Left lung (tissue), 10 donors: Measurements from ENCODE around the gene BMPR1A. TPM values are rescaled to one million over a fixed set of nuclear protein-coding genes. Genes with fewer than 3 reads are reported as not detected.

ENCODE experiments used
- ATAC-seq: fragments of 200-7000 bp; cut with Tn5 transposase; one replicate; pipeline ENCODE4 v1.9.1; 2020; ENCODE audit warnings: moderate library complexity
- DNase-seq, 4 donors: peaks; one replicate each; pipeline ENCODE4 v3.0.0-alpha.2; 2013 to 2020
- H3K27ac ChIP-seq, 2 donors: fragments of 200-600 bp; sonication (generic) in 1 of 2; one replicate each; pipeline versions ENCODE4 v1.5.0 to v1.8.0; 2020 to 2021
- H3K27me3 ChIP-seq, 2 donors: fragments of 200-600 bp; sonication (generic) in 1 of 2; one replicate each; pipeline versions ENCODE4 v1.5.0 to v1.8.0; 2020 to 2021
- H3K36me3 ChIP-seq, 2 donors: fragments of 200-600 bp; sonication (generic) in 1 of 2; one replicate each; pipeline versions ENCODE4 v1.5.0 to v1.8.0; 2020 to 2021
- H3K4me1 ChIP-seq, 2 donors: fragments of 200-600 bp; one replicate each; pipeline ENCODE4 v1.8.0; 2021
- H3K4me3 ChIP-seq, 2 donors: fragments of 200-600 bp; sonication (generic) in 1 of 2; one replicate each; pipeline versions ENCODE4 v1.5.0 to v1.8.0; 2020 to 2021; ENCODE audit warnings: mild to moderate bottlenecking in 1 of 2
- H3K9me3 ChIP-seq, 2 donors: fragments of 200-600 bp; sonication (generic) in 1 of 2; one replicate each; pipeline versions ENCODE4 v1.5.0 to v1.8.0; 2020 to 2021
- intact Hi-C, 2 donors: fragments of 100-400 bp; cut with DNase I; formaldehyde crosslinking; loops; one replicate each; pipeline versions ENCODE4 v1.11.2 to v1.14.2; 2022
- polyA plus RNA-seq, 6 donors: library from polyadenylated mRNA; unstranded; fragments of 120-200 nt; gene quantifications; one replicate each; pipeline ENCODE4 v1.2.1, GENCODE V29; 2013; ENCODE audit not compliant: insufficient read length in 6 of 6
- total RNA-seq, 2 donors: library from RNA; stranded (reverse); fragmentation: NEBNext Ultra II Directional; extraction: Animal tissue kit (Norgen Biotek cat#: 25700); gene quantifications; one replicate each; pipeline ENCODE4 v1.2.1, GENCODE V29; 2021
- TF ChIP-seq, protein P1 (sequence below), 2 donors: fragments of 200-600 bp; sonication (generic) in 1 of 2; IDR thresholded peaks; one replicate each; pipeline versions ENCODE4 v1.5.0 to v1.8.0; 2021; ENCODE audit warnings: antibody characterized with exemption in 2 of 2
- donor health status: DM: no; HTN: yes; CAD: no.
- donor health status: DM: no; HTN: no; CAD: no.

Gene BMPR1A
- total and polyA plus RNA-seq, 8 donors: 33.4 to 87.2 (median 72.9) TPM

DNA sequence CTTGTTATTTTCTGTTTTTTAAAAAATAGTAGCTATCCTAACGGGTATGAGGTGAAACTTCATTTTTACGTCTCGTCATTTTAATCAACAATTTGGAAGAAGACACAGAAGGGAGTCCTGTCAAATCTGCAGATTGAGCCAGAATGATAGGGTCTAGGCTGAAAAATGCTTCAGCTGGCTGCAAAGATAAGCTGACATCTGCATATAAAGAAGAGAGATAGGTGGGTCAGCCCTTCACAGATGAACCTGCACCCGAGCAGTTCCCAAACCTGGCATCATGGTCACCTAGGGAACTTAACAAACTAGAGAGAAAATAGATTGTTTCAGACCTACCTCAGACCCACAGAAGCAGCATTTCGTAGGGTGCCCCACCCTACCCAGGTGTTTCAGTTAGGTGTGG is 35.2 kb upstream of the BMPR1A start:
- TF ChIP-seq, protein P1, sequence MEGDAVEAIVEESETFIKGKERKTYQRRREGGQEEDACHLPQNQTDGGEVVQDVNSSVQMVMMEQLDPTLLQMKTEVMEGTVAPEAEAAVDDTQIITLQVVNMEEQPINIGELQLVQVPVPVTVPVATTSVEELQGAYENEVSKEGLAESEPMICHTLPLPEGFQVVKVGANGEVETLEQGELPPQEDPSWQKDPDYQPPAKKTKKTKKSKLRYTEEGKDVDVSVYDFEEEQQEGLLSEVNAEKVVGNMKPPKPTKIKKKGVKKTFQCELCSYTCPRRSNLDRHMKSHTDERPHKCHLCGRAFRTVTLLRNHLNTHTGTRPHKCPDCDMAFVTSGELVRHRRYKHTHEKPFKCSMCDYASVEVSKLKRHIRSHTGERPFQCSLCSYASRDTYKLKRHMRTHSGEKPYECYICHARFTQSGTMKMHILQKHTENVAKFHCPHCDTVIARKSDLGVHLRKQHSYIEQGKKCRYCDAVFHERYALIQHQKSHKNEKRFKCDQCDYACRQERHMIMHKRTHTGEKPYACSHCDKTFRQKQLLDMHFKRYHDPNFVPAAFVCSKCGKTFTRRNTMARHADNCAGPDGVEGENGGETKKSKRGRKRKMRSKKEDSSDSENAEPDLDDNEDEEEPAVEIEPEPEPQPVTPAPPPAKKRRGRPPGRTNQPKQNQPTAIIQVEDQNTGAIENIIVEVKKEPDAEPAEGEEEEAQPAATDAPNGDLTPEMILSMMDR (IDR thresholded peaks at IDR 0.05): no peak

DNA sequence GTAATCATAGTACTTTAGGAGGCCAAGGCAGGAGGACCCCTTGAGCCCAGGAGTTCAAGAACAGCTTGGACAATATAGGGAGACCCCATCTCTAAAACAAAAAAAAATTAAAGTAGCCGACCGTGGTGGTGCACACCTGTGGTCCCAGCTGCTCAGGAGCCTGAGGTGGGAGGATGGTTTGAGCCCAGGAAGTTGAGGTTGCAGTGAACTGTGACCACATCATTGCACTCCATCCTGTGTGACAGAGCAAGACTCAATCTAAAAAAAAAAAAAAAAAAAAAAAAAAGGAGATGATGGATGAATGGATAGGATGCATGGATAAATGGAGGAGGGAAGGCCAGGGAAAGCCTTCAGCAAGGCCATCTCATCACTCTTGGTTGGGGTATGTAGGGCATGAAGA is 33.4 kb upstream of the BMPR1A start:
- no peak for DNase-seq
- H3K4me3 ChIP-seq: no peak overlapping the region
- intact Hi-C loops: no loop called here
- no peaks in the 10 kb centered on the region for H3K9me3 ChIP-seq
- peaks cover 0 to 31% of the 10 kb centered on the region in 2 donors for H3K27me3 ChIP-seq
- ATAC-seq: no peak
- H3K27ac ChIP-seq: no peak overlapping the region
- TF ChIP-seq, protein P1 (IDR thresholded peaks at IDR 0.05): no peak
- no peaks in the 10 kb centered on the region for H3K4me1 ChIP-seq
- no peaks in the 10 kb centered on the region for H3K36me3 ChIP-seq

More for the DNA sequence above, 35.2 kb upstream of the BMPR1A start:
- H3K36me3 ChIP-seq: no peaks in the 10 kb centered on the region
- no peaks in the 10 kb centered on the region for H3K4me1 ChIP-seq
- peaks cover 0 to 21% of the 10 kb centered on the region in 2 donors for H3K27me3 ChIP-seq
- DNase-seq (no peak), ATAC-seq (no peak)
- intact Hi-C loops: no loop called here
- H3K4me3 ChIP-seq: no peak overlapping the region
- H3K9me3 ChIP-seq: no peaks in the 10 kb centered on the region
- H3K27ac ChIP-seq: no peak overlapping the region

DNA sequence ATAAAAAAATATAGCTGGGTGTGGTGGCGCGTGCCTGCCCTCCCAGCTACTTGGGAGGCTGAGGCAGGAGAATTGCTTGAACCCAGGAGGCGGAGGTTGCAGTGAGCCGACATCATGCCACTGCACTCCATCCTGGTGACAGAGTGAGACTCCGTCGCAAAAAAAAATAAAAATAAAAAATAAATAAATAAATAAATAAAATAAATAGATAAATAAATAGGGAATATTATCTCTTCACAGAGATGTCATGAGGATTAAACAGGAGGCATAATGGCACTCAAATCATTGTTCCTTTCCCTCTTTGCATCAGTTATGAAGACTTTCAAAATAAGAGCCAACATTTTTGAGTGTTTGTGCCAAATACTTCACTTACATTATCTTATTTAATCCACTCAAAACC is 32.0 kb upstream of the BMPR1A start:
- DNase-seq (no peak), ATAC-seq (no peak)
- H3K9me3 ChIP-seq: no peaks in the 10 kb centered on the region
- no peaks in the 10 kb centered on the region for H3K36me3 ChIP-seq
- intact Hi-C loops: no loop called here
- TF ChIP-seq, protein P1 (IDR thresholded peaks at IDR 0.05): no peak
- H3K4me3 ChIP-seq: no peak overlapping the region
- H3K27ac ChIP-seq: no peak overlapping the region
- H3K27me3 ChIP-seq: peaks cover 0 to 46% of the 10 kb centered on the region in 2 donors
- H3K4me1 ChIP-seq: no peaks in the 10 kb centered on the region

DNA sequence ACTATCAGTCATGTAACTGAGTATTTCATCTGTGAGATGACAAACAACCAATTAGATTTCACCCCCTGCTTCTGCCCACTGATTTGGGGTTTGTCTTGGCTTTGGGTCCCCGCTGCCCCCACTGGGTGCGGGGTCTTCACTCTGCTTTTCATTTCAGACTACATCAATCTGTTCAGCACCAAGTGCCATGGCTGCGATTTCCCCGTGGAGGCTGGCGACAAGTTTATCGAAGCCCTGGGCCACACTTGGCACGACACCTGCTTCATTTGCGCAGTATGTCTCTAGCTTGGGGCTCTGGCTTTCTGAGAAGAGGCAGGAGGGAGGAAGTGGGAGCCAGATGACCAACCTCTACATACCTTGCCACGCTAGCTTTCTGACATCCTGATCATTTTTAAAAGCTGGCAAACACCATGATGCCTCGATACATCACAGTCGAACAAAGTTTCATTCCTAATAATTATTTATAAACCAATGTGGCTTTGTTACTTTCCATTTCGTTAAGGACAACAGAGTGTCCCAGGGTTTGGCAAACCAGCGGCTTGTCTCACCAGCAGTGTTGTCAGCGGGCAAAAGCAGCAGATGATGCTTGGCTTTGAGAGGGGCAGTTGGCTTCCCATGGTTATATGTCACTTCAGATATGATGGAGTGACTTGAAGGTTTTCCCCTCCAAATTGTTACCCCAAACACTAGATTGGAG is 30.3 kb upstream of the BMPR1A start:
- TF ChIP-seq, protein P1 (IDR thresholded peaks at IDR 0.05): no peak
- intact Hi-C loops: no loop called here
- Histone ChIP-seq H3K27ac (no peak overlapping the region), H3K27me3 (peaks cover 0 to 45% of the 10 kb centered on the region in 2 donors), H3K4me3 (no peak overlapping the region), H3K9me3 (no peaks in the 10 kb centered on the region), H3K36me3 (no peaks in the 10 kb centered on the region), H3K4me1 (no peaks in the 10 kb centered on the region)
- DNase-seq: no peak
- peak; percentile 40 for ATAC-seq

DNA sequence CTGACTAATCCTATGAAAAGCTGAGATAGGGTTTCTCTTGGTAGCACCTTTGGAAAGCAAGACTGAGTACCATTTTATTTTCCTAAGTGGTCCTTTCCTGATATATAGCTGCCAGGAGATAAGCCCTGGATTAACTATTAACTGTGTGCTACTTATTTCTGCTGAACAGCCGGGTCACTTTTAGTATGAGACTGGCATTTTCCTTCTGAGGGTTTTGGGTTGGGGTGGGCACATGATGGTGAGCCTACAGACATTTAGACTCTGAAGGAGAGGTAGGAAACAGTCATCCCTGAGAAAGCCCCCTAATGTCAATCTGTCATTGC is 29.8 kb upstream of the BMPR1A start:
- H3K4me1 ChIP-seq: no peaks in the 10 kb centered on the region
- TF ChIP-seq, protein P1 (IDR thresholded peaks at IDR 0.05): no peak
- no peak overlapping the region for H3K4me3 ChIP-seq
- ATAC-seq: peak; percentile 72
- no peak overlapping the region for H3K27ac ChIP-seq
- no peaks in the 10 kb centered on the region for H3K9me3 ChIP-seq
- no peaks in the 10 kb centered on the region for H3K36me3 ChIP-seq
- intact Hi-C loops: no loop called here
- H3K27me3 ChIP-seq: peaks cover 0 to 40% of the 10 kb centered on the region in 2 donors
- peak in 1 of 4 donors; percentile 24 for DNase-seq
